GM19372 (cell line): ENCODE results near the gene VAMP1.
"Not testable (repeated sequence)": the region's sequence is repeated elsewhere in the genome, so short reads cannot be mapped to it uniquely, and the experiment has no call there.

Source experiments
- ATAC-seq: cut with Tn5 transposase; IDR thresholded peaks from one replicate; pipeline ENCODE4 v1.9.1; 2021; ENCODE audit warnings: mild to moderate bottlenecking, low read depth, moderate library complexity; ENCODE audit not compliant: unreplicated experiment

The VAMP1 gene

GRCh38 chr12:6470375-6471163, at the start of gene VAMP1:
VAMP1 (minus strand) TSS chr12:6470677; CDS start chr12:6470531, 146 bp downstream.
- peak; percentile 83 for ATAC-seq

GRCh38 chr12:6520186-6520585, 49.7 kb upstream of the VAMP1 start:
- no peak for ATAC-seq

- no peak for ATAC-seq
Observed at GRCh38 chr12:6508087-6508486, 37.6 kb upstream of the VAMP1 start.

GRCh38 chr12:6507102-6507998, 36.9 kb upstream of the VAMP1 start:
- no peak for ATAC-seq

GRCh38 chr12:6500466-6500865, 30.0 kb upstream of the VAMP1 start:
- ATAC-seq, result no peak

- not testable (repeated sequence) for ATAC-seq
Observed at GRCh38 chr12:6497291-6497690, 26.8 kb upstream of the VAMP1 start.

GRCh38 chr12:6494968-6495367, 24.5 kb upstream of the VAMP1 start:
- ATAC-seq, result no peak

- ATAC-seq, result no peak
Observed at GRCh38 chr12:6494258-6494743, 23.8 kb upstream of the VAMP1 start.

GRCh38 chr12:6493497-6494257, 23.2 kb upstream of the VAMP1 start, which contains the start of gene NCAPD2:
NCAPD2 (plus strand) TSS chr12:6494102; CDS start chr12:6495099, 997 bp downstream.
- peak; percentile 91 for ATAC-seq

GRCh38 chr12:6492838-6493496, 22.5 kb upstream of the VAMP1 start, which contains the start of gene MRPL51:
MRPL51 (minus strand) TSS chr12:6493262; CDS start chr12:6493136, 126 bp downstream.
- ATAC-seq, result peak; percentile 61

GRCh38 chr12:6490673-6491072, 20.2 kb upstream of the VAMP1 start:
- not testable (repeated sequence) for ATAC-seq

GRCh38 chr12:6489449-6489848, 19.0 kb upstream of the VAMP1 start:
- ATAC-seq, result no peak

- ATAC-seq, result no peak
Observed at GRCh38 chr12:6488240-6488639, 17.8 kb upstream of the VAMP1 start.

GRCh38 chr12:6478416-6478815, 7.9 kb upstream of the VAMP1 start:
- ATAC-seq, result no peak

- ATAC-seq, result not testable (repeated sequence)
Observed at GRCh38 chr12:6477601-6478377, 7.3 kb upstream of the VAMP1 start.

- no peak for ATAC-seq
Observed at GRCh38 chr12:6476489-6476888, 6.0 kb upstream of the VAMP1 start.

GRCh38 chr12:6475233-6475975, 4.9 kb upstream of the VAMP1 start:
- not testable (repeated sequence) for ATAC-seq

- no peak for ATAC-seq
Observed at GRCh38 chr12:6472491-6472890, 2.0 kb upstream of the VAMP1 start.
